HEK293 (cell line): ENCODE data around the gene SAE1.

Source experiments
- CTCF ChIA-PET: fragments of 350-600 bp; formaldehyde crosslinking; extraction: SDS; loops from one replicate; lab custom pipeline; 2021; ENCODE audit warnings: antibody characterized with exemption; lab: Yijun Ruan, JAX
- POLR2A ChIA-PET: fragments of 300-600 bp; formaldehyde crosslinking; extraction: SDS; loops from one replicate; lab custom pipeline; 2020; ENCODE audit warnings: antibody characterized with exemption, inconsistent platforms; lab: Yijun Ruan, JAX
- H3K27ac ChIP-seq: fragments of 200-500 bp; sonication (Bioruptor generic); 2 replicates; pipeline ENCODE4 v1.5.1; 2014; ENCODE audit warnings: low read depth, low read length, control low read depth, inconsistent platforms; ENCODE audit errors: extremely low read depth
- H3K36me3 ChIP-seq, 2 experiments: fragments of 200-500 bp in 1 of 2; sonication (Bioruptor generic) in 1 of 2; 1 replicate in 1 of 2; 2 replicates in 1 of 2; pipeline ENCODE4 v1.5.1; 2014 to 2017; ENCODE audit warnings: inconsistent platforms in 2 of 2, low read length in 2 of 2; ENCODE audit not compliant: control insufficient read depth in 2 of 2, insufficient read depth in 1 of 2
- H3K4me1 ChIP-seq: fragments of 200-500 bp; sonication (Bioruptor generic); 2 replicates; pipeline ENCODE4 v1.5.1; 2014; ENCODE audit warnings: mild to moderate bottlenecking, low read length, inconsistent platforms; ENCODE audit not compliant: control insufficient read depth, insufficient read depth
- H3K4me3 ChIP-seq: 2 replicates; pipeline ENCODE4 v1.5.1; 2011; ENCODE audit warnings: low read depth, mild to moderate bottlenecking, control low read depth, low read length, moderate library complexity
- H3K9me3 ChIP-seq: fragments of 200-500 bp; sonication (Bioruptor generic); 2 replicates; pipeline ENCODE4 v1.5.1; 2014; ENCODE audit warnings: low read depth, low read length, inconsistent platforms; ENCODE audit not compliant: control insufficient read depth, insufficient read depth
- FEZF1 ChIP-seq: fragments of 450-650 bp; formaldehyde crosslinking; IDR thresholded peaks from 2 replicates; pipeline ENCODE4 v1.5.1; 2016; ENCODE audit warnings: missing biosample characterization, missing genetic modification characterization
- GLIS1 ChIP-seq: fragments of 450-650 bp; formaldehyde crosslinking; IDR thresholded peaks from 2 replicates; pipeline ENCODE4 v1.5.1; 2016; ENCODE audit warnings: missing biosample characterization, missing genetic modification characterization
- REPIN1 ChIP-seq: fragments of 450-650 bp; formaldehyde crosslinking; IDR thresholded peaks from 2 replicates; pipeline ENCODE4 v1.5.1; 2017; ENCODE audit warnings: missing biosample characterization, missing genetic modification characterization, low read depth
- SP2 ChIP-seq: fragments of 450-650 bp; formaldehyde crosslinking; IDR thresholded peaks from 2 replicates; pipeline ENCODE4 v1.5.1; 2016; ENCODE audit warnings: missing biosample characterization, missing genetic modification characterization
- ZBTB20 ChIP-seq: fragments of 450-650 bp; formaldehyde crosslinking; IDR thresholded peaks from 2 replicates; pipeline ENCODE4 v1.5.1; 2016; ENCODE audit warnings: missing biosample characterization, missing genetic modification characterization
- ZNF132 ChIP-seq: fragments of 450-650 bp; formaldehyde crosslinking; IDR thresholded peaks from 2 replicates; pipeline ENCODE4 v1.5.1; 2017; ENCODE audit warnings: missing biosample characterization, missing genetic modification characterization, borderline replicate concordance
- ZNF138 ChIP-seq: fragments of 450-650 bp; formaldehyde crosslinking; IDR thresholded peaks from 2 replicates; pipeline ENCODE4 v1.5.1; 2016; ENCODE audit warnings: missing biosample characterization, missing genetic modification characterization, borderline replicate concordance
- ZNF157 ChIP-seq: fragments of 450-650 bp; formaldehyde crosslinking; IDR thresholded peaks from 2 replicates; pipeline ENCODE4 v1.5.1; 2016; ENCODE audit warnings: missing biosample characterization, missing genetic modification characterization
- ZNF18 ChIP-seq: fragments of 450-650 bp; formaldehyde crosslinking; IDR thresholded peaks from 2 replicates; pipeline ENCODE4 v1.5.1; 2016; ENCODE audit warnings: missing biosample characterization, missing genetic modification characterization
- ZNF19 ChIP-seq: fragments of 450-650 bp; formaldehyde crosslinking; IDR thresholded peaks from 2 replicates; pipeline ENCODE4; 2016; ENCODE audit warnings: missing biosample characterization, missing genetic modification characterization, low read depth
- ZNF324 ChIP-seq: fragments of 450-650 bp; formaldehyde crosslinking; IDR thresholded peaks from 2 replicates; pipeline ENCODE4 v1.5.1; 2016; ENCODE audit warnings: missing biosample characterization, missing genetic modification characterization
- ZNF350 ChIP-seq: fragments of 450-650 bp; formaldehyde crosslinking; IDR thresholded peaks from 2 replicates; pipeline ENCODE4 v1.5.0; 2017; ENCODE audit warnings: missing biosample characterization, mild to moderate bottlenecking, missing genetic modification characterization
- ZNF404 ChIP-seq: fragments of 450-650 bp; formaldehyde crosslinking; IDR thresholded peaks from 2 replicates; pipeline ENCODE4 v1.5.1; 2017; ENCODE audit warnings: missing biosample characterization, missing genetic modification characterization
- ZNF501 ChIP-seq: fragments of 450-650 bp; formaldehyde crosslinking; IDR thresholded peaks from 2 replicates; pipeline ENCODE4 v1.5.1; 2016; ENCODE audit warnings: missing biosample characterization, missing genetic modification characterization
- ZNF596 ChIP-seq: fragments of 450-650 bp; IDR thresholded peaks from 2 replicates; pipeline ENCODE4 v1.5.0; 2018; ENCODE audit warnings: missing biosample characterization, mild to moderate bottlenecking, missing genetic modification characterization, moderate library complexity
- ZNF660 ChIP-seq: fragments of 450-650 bp; IDR thresholded peaks from 2 replicates; pipeline ENCODE4 v1.5.1; 2018; ENCODE audit warnings: missing biosample characterization, mild to moderate bottlenecking, missing genetic modification characterization
- ZNF701 ChIP-seq: fragments of 450-650 bp; formaldehyde crosslinking; IDR thresholded peaks from 2 replicates; pipeline ENCODE4 v1.5.1; 2016; ENCODE audit warnings: missing biosample characterization, missing genetic modification characterization
- ZNF707 ChIP-seq: fragments of 450-650 bp; formaldehyde crosslinking; IDR thresholded peaks from 2 replicates; pipeline ENCODE4 v1.5.1; 2016; ENCODE audit warnings: missing biosample characterization, missing genetic modification characterization
- ZNF791 ChIP-seq: fragments of 450-650 bp; formaldehyde crosslinking; IDR thresholded peaks from 2 replicates; pipeline ENCODE4 v1.5.1; 2016; ENCODE audit warnings: missing biosample characterization, missing genetic modification characterization
- TF ChIP-seq, protein P1 (sequence below): fragments of 450-650 bp; formaldehyde crosslinking; IDR thresholded peaks from 2 replicates; pipeline ENCODE4 v1.5.1; 2016; ENCODE audit warnings: missing biosample characterization, missing genetic modification characterization
- TF ChIP-seq, protein P2 (sequence below): fragments of 450-650 bp; formaldehyde crosslinking; IDR thresholded peaks from 2 replicates; pipeline ENCODE4 v1.5.1; 2016; ENCODE audit warnings: missing biosample characterization, missing genetic modification characterization, borderline replicate concordance

Gene SAE1

GRCh38 chr19:47141695-47142094 is 11.1 kb downstream of the SAE1 start:
- H3K9me3 ChIP-seq = no peaks in the 10 kb centered on the region
- TF ChIP-seq FEZF1 (tag by site-specific recombination) (0 out of 2 replicates have a peak, but pooled peaks have one; percentile 11), ZNF660 (0 out of 2 replicates have a peak, but pooled peaks have one; percentile 2), ZNF324 (tag by site-specific recombination) (no peak)
- H3K4me1 ChIP-seq = peaks cover 6% of the 10 kb centered on the region; the same call in 1 of the 2 replicates
- ChIA-PET POLR2A (interaction anchor here (0.7 to 1.6 kb wide), 3 partner anchors 10 to 102 kb away, joined by 3 to 9 read pairs (median 3); partner anchors contain the start of genes SAE1 and ZC3H4), CTCF (interaction anchor here (1.0 kb wide), 1 partner anchor 16 kb away, joined by 4 read pairs; no protein-coding TSS in a partner anchor)
- peaks cover 58 to 76% of the 10 kb centered on the region in 2 experiments for H3K36me3 ChIP-seq
- H3K4me3 ChIP-seq = no peak overlapping the region
- H3K27ac ChIP-seq = no peak overlapping the region

DNA sequence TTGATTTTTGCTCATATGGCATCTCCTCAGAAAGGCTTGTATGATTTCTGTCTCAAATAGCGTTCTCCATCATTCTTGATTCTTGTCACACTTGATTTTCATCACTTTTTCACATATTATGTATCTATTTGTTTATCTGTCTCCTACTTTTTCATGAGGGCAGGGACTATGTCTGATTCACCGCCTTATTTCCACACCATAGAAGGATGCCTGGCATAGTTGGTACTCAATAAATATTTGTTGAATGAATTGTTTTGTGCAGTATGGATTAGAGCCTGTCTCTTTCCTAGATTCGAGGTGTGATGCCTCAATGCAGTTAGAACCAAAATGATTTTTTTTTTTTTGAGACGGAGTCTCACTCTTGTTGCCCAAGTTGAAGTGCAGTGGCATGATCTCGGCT is 12.1 kb downstream of the SAE1 start:
- TF ChIP-seq GLIS1 (tag by site-specific recombination) (no peak), ZNF350 (no peak), ZNF707 (tag by site-specific recombination) (no peak), ZNF157 (tag by site-specific recombination) (no peak), ZNF18 (tag by site-specific recombination) (no peak), ZBTB20 (tag by site-specific recombination) (no peak), ZNF791 (tag by site-specific recombination) (no peak), ZNF501 (tag by site-specific recombination) (no peak), REPIN1 (tag by site-specific recombination) (no peak), ZNF138 (tag by site-specific recombination) (no peak), ZNF19 (tag by site-specific recombination) (no peak), ZNF701 (no peak), SP2 (tag by site-specific recombination) (no peak), ZNF132 (tag by site-specific recombination) (no peak), ZNF404 (no peak), ZNF596 (tag by site-specific recombination) (no peak)
- TF ChIP-seq, protein P1, sequence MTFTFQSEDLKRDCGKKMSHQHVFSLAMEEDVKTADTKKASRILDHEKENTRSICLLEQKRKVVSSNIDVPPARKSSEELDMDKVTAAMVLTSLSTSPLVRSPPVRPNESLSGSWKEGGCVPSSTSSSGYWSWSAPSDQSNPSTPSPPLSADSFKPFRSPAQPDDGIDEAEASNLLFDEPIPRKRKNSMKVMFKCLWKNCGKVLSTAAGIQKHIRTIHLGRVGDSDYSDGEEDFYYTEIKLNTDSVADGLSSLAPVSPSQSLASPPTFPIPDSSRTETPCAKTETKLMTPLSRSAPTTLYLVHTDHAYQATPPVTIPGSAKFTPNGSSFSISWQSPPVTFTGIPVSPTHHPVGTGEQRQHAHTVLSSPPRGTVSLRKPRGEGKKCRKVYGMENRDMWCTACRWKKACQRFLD (tag by site-specific recombination) = no peak
- TF ChIP-seq, protein P2, sequence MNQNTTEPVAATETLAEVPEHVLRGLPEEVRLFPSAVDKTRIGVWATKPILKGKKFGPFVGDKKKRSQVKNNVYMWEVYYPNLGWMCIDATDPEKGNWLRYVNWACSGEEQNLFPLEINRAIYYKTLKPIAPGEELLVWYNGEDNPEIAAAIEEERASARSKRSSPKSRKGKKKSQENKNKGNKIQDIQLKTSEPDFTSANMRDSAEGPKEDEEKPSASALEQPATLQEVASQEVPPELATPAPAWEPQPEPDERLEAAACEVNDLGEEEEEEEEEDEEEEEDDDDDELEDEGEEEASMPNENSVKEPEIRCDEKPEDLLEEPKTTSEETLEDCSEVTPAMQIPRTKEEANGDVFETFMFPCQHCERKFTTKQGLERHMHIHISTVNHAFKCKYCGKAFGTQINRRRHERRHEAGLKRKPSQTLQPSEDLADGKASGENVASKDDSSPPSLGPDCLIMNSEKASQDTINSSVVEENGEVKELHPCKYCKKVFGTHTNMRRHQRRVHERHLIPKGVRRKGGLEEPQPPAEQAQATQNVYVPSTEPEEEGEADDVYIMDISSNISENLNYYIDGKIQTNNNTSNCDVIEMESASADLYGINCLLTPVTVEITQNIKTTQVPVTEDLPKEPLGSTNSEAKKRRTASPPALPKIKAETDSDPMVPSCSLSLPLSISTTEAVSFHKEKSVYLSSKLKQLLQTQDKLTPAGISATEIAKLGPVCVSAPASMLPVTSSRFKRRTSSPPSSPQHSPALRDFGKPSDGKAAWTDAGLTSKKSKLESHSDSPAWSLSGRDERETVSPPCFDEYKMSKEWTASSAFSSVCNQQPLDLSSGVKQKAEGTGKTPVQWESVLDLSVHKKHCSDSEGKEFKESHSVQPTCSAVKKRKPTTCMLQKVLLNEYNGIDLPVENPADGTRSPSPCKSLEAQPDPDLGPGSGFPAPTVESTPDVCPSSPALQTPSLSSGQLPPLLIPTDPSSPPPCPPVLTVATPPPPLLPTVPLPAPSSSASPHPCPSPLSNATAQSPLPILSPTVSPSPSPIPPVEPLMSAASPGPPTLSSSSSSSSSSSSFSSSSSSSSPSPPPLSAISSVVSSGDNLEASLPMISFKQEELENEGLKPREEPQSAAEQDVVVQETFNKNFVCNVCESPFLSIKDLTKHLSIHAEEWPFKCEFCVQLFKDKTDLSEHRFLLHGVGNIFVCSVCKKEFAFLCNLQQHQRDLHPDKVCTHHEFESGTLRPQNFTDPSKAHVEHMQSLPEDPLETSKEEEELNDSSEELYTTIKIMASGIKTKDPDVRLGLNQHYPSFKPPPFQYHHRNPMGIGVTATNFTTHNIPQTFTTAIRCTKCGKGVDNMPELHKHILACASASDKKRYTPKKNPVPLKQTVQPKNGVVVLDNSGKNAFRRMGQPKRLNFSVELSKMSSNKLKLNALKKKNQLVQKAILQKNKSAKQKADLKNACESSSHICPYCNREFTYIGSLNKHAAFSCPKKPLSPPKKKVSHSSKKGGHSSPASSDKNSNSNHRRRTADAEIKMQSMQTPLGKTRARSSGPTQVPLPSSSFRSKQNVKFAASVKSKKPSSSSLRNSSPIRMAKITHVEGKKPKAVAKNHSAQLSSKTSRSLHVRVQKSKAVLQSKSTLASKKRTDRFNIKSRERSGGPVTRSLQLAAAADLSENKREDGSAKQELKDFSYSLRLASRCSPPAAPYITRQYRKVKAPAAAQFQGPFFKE = no peak
- Histone ChIP-seq H3K27ac (peak overlapping the region; percentile 28; the same call in 1 of the 2 replicates), H3K9me3 (no peaks in the 10 kb centered on the region), H3K36me3 (peaks cover 62 to 77% of the 10 kb centered on the region in 2 experiments), H3K4me1 (peaks cover 6% of the 10 kb centered on the region; the same call in 1 of the 2 replicates), H3K4me3 (no peak overlapping the region)
- ChIA-PET CTCF (interaction anchor here (0.5 to 1.6 kb wide), 3 partner anchors 11 to 285 kb away, joined by 3 to 6 read pairs (median 3); no protein-coding TSS in a partner anchor), POLR2A (interaction anchor here (0.6 kb wide), 1 partner anchor 27 kb away, joined by 8 read pairs; no protein-coding TSS in a partner anchor)
